ENCODE measurements around the gene SMARCAL1.

Gene SMARCAL1

GRCh38 chr2:216448829-216449228 is 36.5 kb downstream of the SMARCAL1 start:
- TF ChIP-seq SIN3A (IDR thresholded peaks at IDR 0.05; ENCODE audit: borderline replicate concordance, insufficient read depth, low read length) (no peak), TAF1 (IDR thresholded peaks at IDR 0.05; ENCODE audit: borderline replicate concordance, insufficient read depth, low read length) (no peak), FOXP2 (optimal IDR thresholded peaks at IDR 0.05; ENCODE audit: borderline replicate concordance, extremely low read depth, extremely low read length, insufficient read depth) (no peak), REST (IDR thresholded peaks at IDR 0.05; ENCODE audit: insufficient read depth in 1 of 2, low read depth in 2 of 2, low read length in 2 of 2) (no peak), POLR2AphosphoS5 (IDR thresholded peaks at IDR 0.05; ENCODE audit: low read depth, low read length) (no peak)

- TF ChIP-seq FOXP2 (optimal IDR thresholded peaks at IDR 0.05; ENCODE audit: borderline replicate concordance, extremely low read depth, extremely low read length, insufficient read depth) (no peak), POLR2AphosphoS5 (IDR thresholded peaks at IDR 0.05; ENCODE audit: low read depth, low read length) (no peak), SIN3A (IDR thresholded peaks at IDR 0.05; ENCODE audit: borderline replicate concordance, insufficient read depth, low read length) (no peak), TAF1 (IDR thresholded peaks at IDR 0.05; ENCODE audit: borderline replicate concordance, insufficient read depth, low read length) (no peak), REST (IDR thresholded peaks at IDR 0.05; ENCODE audit: insufficient read depth in 1 of 2, low read depth in 2 of 2, low read length in 2 of 2) (no peak)
Measured at GRCh38 chr2:216450346-216450745, 38.1 kb downstream of the SMARCAL1 start.

- TF ChIP-seq SIN3A (IDR thresholded peaks at IDR 0.05; ENCODE audit: borderline replicate concordance, insufficient read depth, low read length) (no peak), TAF1 (IDR thresholded peaks at IDR 0.05; ENCODE audit: borderline replicate concordance, insufficient read depth, low read length) (no peak), FOXP2 (optimal IDR thresholded peaks at IDR 0.05; ENCODE audit: borderline replicate concordance, extremely low read depth, extremely low read length, insufficient read depth) (no peak), REST (IDR thresholded peaks at IDR 0.05; ENCODE audit: insufficient read depth in 1 of 2, low read depth in 2 of 2, low read length in 2 of 2) (no peak), POLR2AphosphoS5 (IDR thresholded peaks at IDR 0.05; ENCODE audit: low read depth, low read length) (no peak)
Measured at GRCh38 chr2:216450784-216451183, 38.5 kb downstream of the SMARCAL1 start.

GRCh38 chr2:216453955-216454614 is 41.8 kb downstream of the SMARCAL1 start:
- TF ChIP-seq FOXP2 (optimal IDR thresholded peaks at IDR 0.05; ENCODE audit: borderline replicate concordance, extremely low read depth, extremely low read length, insufficient read depth) (no peak), TAF1 (IDR thresholded peaks at IDR 0.05; ENCODE audit: borderline replicate concordance, insufficient read depth, low read length) (no peak), REST (IDR thresholded peaks at IDR 0.05; ENCODE audit: insufficient read depth in 1 of 2, low read depth in 2 of 2, low read length in 2 of 2) (no peak)

GRCh38 chr2:216463148-216463547 is 50.9 kb downstream of the SMARCAL1 start:
- TF ChIP-seq SIN3A (IDR thresholded peaks at IDR 0.05; ENCODE audit: borderline replicate concordance, insufficient read depth, low read length) (no peak), REST (IDR thresholded peaks at IDR 0.05; ENCODE audit: insufficient read depth in 1 of 2, low read depth in 2 of 2, low read length in 2 of 2) (no peak), FOXP2 (optimal IDR thresholded peaks at IDR 0.05; ENCODE audit: borderline replicate concordance, extremely low read depth, extremely low read length, insufficient read depth) (no peak), TAF1 (IDR thresholded peaks at IDR 0.05; ENCODE audit: borderline replicate concordance, insufficient read depth, low read length) (no peak), POLR2AphosphoS5 (IDR thresholded peaks at IDR 0.05; ENCODE audit: low read depth, low read length) (no peak)

All from PFSK-1 (cell line).